ENCODE measurements around the gene COX20. TPM values are rescaled to one million over a fixed set of nuclear protein-coding genes. Genes with fewer than 3 reads are reported as not detected.

The COX20 gene
- total RNA-seq, 4 donors from 2014 or later: 19.4 to 43.2 (median 24.1) TPM

GRCh38 chr1:244804841-244805240 is 30.6 kb upstream of the COX20 start:
- no peak for TF ChIP-seq CTCF (IDR thresholded peaks at IDR 0.05)
- no peak for DNase-seq (ENCODE audit: low spot score)

GRCh38 chr1:244807138-244807537 is 28.3 kb upstream of the COX20 start:
- TF ChIP-seq CTCF (IDR thresholded peaks at IDR 0.05): no peak
- DNase-seq (ENCODE audit: low spot score): no peak
- ATAC-seq (ENCODE audit: low FRiP score): no peak

More at GRCh38 chr1:244804841-244805240, 30.6 kb upstream of the COX20 start:
- no peak for ATAC-seq (ENCODE audit: low FRiP score)

GRCh38 chr1:244810221-244810620 is 25.2 kb upstream of the COX20 start:
- TF ChIP-seq CTCF (IDR thresholded peaks at IDR 0.05): no peak
- no peak for DNase-seq (ENCODE audit: low spot score)
- ATAC-seq (ENCODE audit: low FRiP score): no peak

- TF ChIP-seq CTCF (IDR thresholded peaks at IDR 0.05): no peak
- ATAC-seq (ENCODE audit: low FRiP score) (no peak), DNase-seq (ENCODE audit: low spot score) (no peak)
These were observed 22.1 kb upstream of the COX20 start for GRCh38 chr1:244813327-244813726.

GRCh38 chr1:244815600-244816099 is 19.8 kb upstream of the COX20 start:
- no peak for ATAC-seq (ENCODE audit: low FRiP score)
- no peak for DNase-seq (ENCODE audit: low spot score)
- no peak for TF ChIP-seq CTCF (IDR thresholded peaks at IDR 0.05)

- ATAC-seq (ENCODE audit: low FRiP score) (no peak), DNase-seq (ENCODE audit: low spot score) (no peak)
- no peak for TF ChIP-seq CTCF (IDR thresholded peaks at IDR 0.05)
These were observed 18.0 kb upstream of the COX20 start for GRCh38 chr1:244817415-244817894.

- no peak for DNase-seq (ENCODE audit: low spot score)
- ATAC-seq (ENCODE audit: low FRiP score): no peak
- no peak for TF ChIP-seq CTCF (IDR thresholded peaks at IDR 0.05)
These were observed 15.3 kb upstream of the COX20 start for GRCh38 chr1:244820131-244820530.
